Psoas muscle (tissue), 8 donors: ENCODE data around the gene VEGFB. TPM values are rescaled to one million over a fixed set of nuclear protein-coding genes. Genes with fewer than 3 reads are reported as not detected.

ENCODE experiments used
- ATAC-seq, 4 donors: fragments of 200-7000 bp; cut with Tn5 transposase; one replicate each; pipeline ENCODE4 v1.9.1; 2020; ENCODE audit warnings: moderate library complexity in 3 of 4, mild to moderate bottlenecking in 2 of 4
- DNase-seq, 2 donors: peaks; one replicate each; pipeline ENCODE4 v3.0.0-alpha.2; 2020
- H3K27ac ChIP-seq: fragments of 200-600 bp; one replicate; pipeline ENCODE4 v1.8.0; 2022
- H3K27me3 ChIP-seq, 3 donors: fragments of 200-600 bp in 1 of 3; one replicate each; pipeline versions ENCODE4 v1.6.1 to v1.8.0; 2013 to 2022; ENCODE audit warnings: low read length in 2 of 3, mild to moderate bottlenecking in 2 of 3, moderate library complexity in 1 of 3; ENCODE audit not compliant: insufficient read depth in 3 of 3
- H3K36me3 ChIP-seq, 2 donors: fragments of 200-600 bp in 1 of 2; one replicate each; pipeline versions ENCODE4 v1.6.1 to v1.8.0; 2013 to 2022; ENCODE audit warnings: low read depth in 1 of 2, mild to moderate bottlenecking in 1 of 2, moderate library complexity in 1 of 2; ENCODE audit not compliant: insufficient read depth in 1 of 2
- H3K4me1 ChIP-seq: fragments of 200-600 bp; one replicate; pipeline ENCODE4 v1.8.0; 2022
- H3K4me3 ChIP-seq: fragments of 200-600 bp; one replicate; pipeline ENCODE4 v1.8.0; 2022; ENCODE audit warnings: mild to moderate bottlenecking
- H3K9me3 ChIP-seq: fragments of 200-600 bp; one replicate; pipeline ENCODE4 v1.8.0; 2022
- CTCF ChIP-seq: fragments of 200-600 bp; IDR thresholded peaks from one replicate; pipeline ENCODE4 v1.8.0; 2022; ENCODE audit warnings: antibody characterized with exemption
- WGBS, 3 donors: extraction: QIAGEN DNeasy Blood & Tissue Kit; methylation state at CpG; one replicate each; pipeline versions ENCODE4 v1.1.6 to v1.1.7; 2013; 5-methylcytosine and 5-hydroxymethylcytosine counted together
- intact Hi-C, 2 donors: fragments of 100-400 bp; cut with DNase I; formaldehyde crosslinking; loops; one replicate each; pipeline versions ENCODE4 v1.11.0 to v1.14.2; 2022
- polyA plus RNA-seq, 3 donors: library from polyadenylated mRNA; stranded (reverse); fragments of 200-250 nt; gene quantifications; one replicate each; pipeline ENCODE4 v1.2.3, GENCODE V29; 2013
- total RNA-seq, 4 donors: library from RNA; stranded (reverse); fragmentation: NEBNext Ultra II Directional in 2 of 4; extraction: Animal tissue kit (Norgen Biotek cat#: 25700) in 2 of 4; gene quantifications; one replicate each; pipeline versions ENCODE4 v1.2.1 to v1.2.4, GENCODE V29; 2021 to 2023
- donor health status: healthy with polysubstance abuse.
- donor health status: DM: no; HTN: no; CAD: no; lungs with moderate emphysema.
- donor health status: Bipolar disorder and iron deficiency.
- donor health status: healthy.
- donor health status: DM: yes; HTN: yes; CAD: no.
- donor health status: DM: no; HTN: no; CAD: no.
- donor health status: DM: no; HTN: no; CAD: no.
- donor health status: DM: yes; HTN: yes; CAD: no.

VEGFB gene
- total and polyA plus RNA-seq, 7 donors: 77.0 to 125 (median 100.0) TPM

GRCh38 chr11:64232182-64232966 lies 2.0 kb upstream of the VEGFB start:
- peaks cover 0 to under 1% of the 10 kb centered on the region in 2 donors for H3K36me3 ChIP-seq
- WGBS, 3 donors: 80 to 89% (median 84%) methylated on average over 15 of the region's 15 CpGs
- peaks cover 39% of the 10 kb centered on the region for H3K4me1 ChIP-seq
- intact Hi-C loops: no loop called here
- no peak for ATAC-seq
- H3K27me3 ChIP-seq: no peaks in the 10 kb centered on the region
- H3K27ac ChIP-seq: no peak overlapping the region
- H3K4me3 ChIP-seq: no peak overlapping the region
- no peak for TF ChIP-seq CTCF
- peak in 1 of 2 donors; percentile 54 for DNase-seq
- H3K9me3 ChIP-seq: no peaks in the 10 kb centered on the region

GRCh38 chr11:64232967-64233315 lies 1.4 kb upstream of the VEGFB start:
- H3K27me3 ChIP-seq: no peaks in the 10 kb centered on the region
- 84 to 95% (median 85%) methylated on average over 8 of the region's 8 CpGs for WGBS, 3 donors
- no peak overlapping the region for H3K27ac ChIP-seq
- TF ChIP-seq CTCF: no peak
- no peaks in the 10 kb centered on the region for H3K9me3 ChIP-seq
- H3K4me3 ChIP-seq: no peak overlapping the region
- no peak for ATAC-seq
- peaks cover 0 to 6% of the 10 kb centered on the region in 2 donors for H3K36me3 ChIP-seq
- intact Hi-C loops: no loop called here
- peaks cover 33% of the 10 kb centered on the region for H3K4me1 ChIP-seq
- no peak for DNase-seq

GRCh38 chr11:64234647-64235379 lies 429 bp downstream of the VEGFB start:
- H3K4me3 ChIP-seq: peak overlapping the region; percentile 78
- no peaks in the 10 kb centered on the region for H3K27me3 ChIP-seq
- peaks cover 26% of the 10 kb centered on the region for H3K4me1 ChIP-seq
- H3K36me3 ChIP-seq: peaks cover 0 to 18% of the 10 kb centered on the region in 2 donors
- H3K9me3 ChIP-seq: no peaks in the 10 kb centered on the region
- TF ChIP-seq CTCF: no peak
- H3K27ac ChIP-seq: peak overlapping the region; percentile 91
- DNase-seq (peak; percentile 68 to 71), ATAC-seq (peak; percentile 46 to 58 (median 55))
- intact Hi-C loops: no loop called here
- WGBS, 3 donors: 1 to 3% (median 2%) methylated on average over 34 to 80 of the region's 80 CpGs

GRCh38 chr11:64235437-64236161 lies 1.2 kb downstream of the VEGFB start:
- WGBS, 3 donors: 48 to 63% (median 53%) methylated on average over 11 to 12 of the region's 12 CpGs
- Histone ChIP-seq H3K36me3 (peaks cover 0 to 18% of the 10 kb centered on the region in 2 donors), H3K4me3 (peak overlapping the region; percentile 78), H3K27me3 (no peaks in the 10 kb centered on the region), H3K4me1 (peaks cover 31% of the 10 kb centered on the region), H3K9me3 (no peaks in the 10 kb centered on the region), H3K27ac (peak overlapping the region; percentile 91)
- ATAC-seq (no peak), DNase-seq (peak in 1 of 2 donors; percentile 58)
- no peak for TF ChIP-seq CTCF
- intact Hi-C loops: no loop called here
